Right lobe of liver (tissue), 6 donors: ENCODE data around the gene TEN1. TPM values are rescaled to one million over a fixed set of nuclear protein-coding genes. Genes with fewer than 3 reads are reported as not detected.

Experiments used
- ATAC-seq, 4 donors: fragments of 200-7000 bp; cut with Tn5 transposase; one replicate each; pipeline ENCODE4 v1.9.1; 2020; ENCODE audit warnings: mild to moderate bottlenecking in 4 of 4, moderate library complexity in 4 of 4
- DNase-seq, 3 donors: peaks; one replicate each; pipeline ENCODE4 v3.0.0-alpha.2; 2020
- H3K27ac ChIP-seq, 3 donors: fragments of 200-600 bp; one replicate each; pipeline ENCODE4 v1.8.0; 2022
- H3K27me3 ChIP-seq, 2 donors: fragments of 200-600 bp; one replicate each; pipeline ENCODE4 v1.8.0; 2022
- H3K36me3 ChIP-seq, 4 donors: fragments of 200-600 bp; sonication (generic) in 1 of 4; one replicate each; pipeline versions ENCODE4 v1.5.1 to v1.8.0; 2017 to 2022; ENCODE audit warnings: control low read depth in 1 of 4
- H3K4me1 ChIP-seq, 4 donors: fragments of 200-600 bp; sonication (generic) in 1 of 4; one replicate each; pipeline versions ENCODE4 v1.5.1 to v1.8.0; 2017 to 2022; ENCODE audit warnings: control low read depth in 1 of 4
- H3K4me3 ChIP-seq, 3 donors: fragments of 200-600 bp; one replicate each; pipeline ENCODE4 v1.8.0; 2022
- H3K9me3 ChIP-seq, 4 donors: fragments of 200-600 bp; sonication (generic) in 1 of 4; one replicate each; pipeline versions ENCODE4 v1.5.1 to v1.8.0; 2017 to 2022; ENCODE audit warnings: control low read depth in 1 of 4
- POLR2A ChIP-seq: fragments of 450-650 bp; IDR thresholded peaks from one replicate; pipeline ENCODE4 v1.6.1; 2017; ENCODE audit warnings: antibody characterized with exemption, mild to moderate bottlenecking
- WGBS: methylation state at CpG from one replicate; pipeline ENCODE4 v1.1.6; 2018; ENCODE audit warnings: low coverage, low lambda C conversion rate; ENCODE audit not compliant: insufficient coverage; ENCODE audit errors: missing lambda C conversion rate; 5-methylcytosine and 5-hydroxymethylcytosine counted together
- intact Hi-C, 2 donors: fragments of 100-400 bp; cut with DNase I; formaldehyde crosslinking; loops; one replicate each; pipeline versions ENCODE4 v1.11.2 to v1.14.1; 2022
- total RNA-seq, 6 experiments: library from RNA; depleted of rRNA in 2 of 6; stranded (reverse); fragments of >200 nt in 2 of 6; fragmentation: NEBNext Ultra II Directional in 3 of 6; extraction: Animal tissue kit (Norgen Biotek cat#: 25700) in 3 of 6; gene quantifications; one replicate each; pipeline versions ENCODE4 v1.1.0 to v1.2.4, GENCODE V29; 2016 to 2023
- TF ChIP-seq, protein P1 (sequence below), 4 donors: fragments of 200-600 bp in 3 of 4; fragments of 450-650 bp in 1 of 4; IDR thresholded peaks; one replicate each; pipeline versions ENCODE4 v1.5.1 to v1.8.0; 2016 to 2022; ENCODE audit warnings: antibody characterized with exemption in 4 of 4, mild to moderate bottlenecking in 2 of 4
- donor health status: DM: no; HTN: yes; CAD: no.
- donor health status: DM: no; HTN: no; CAD: no.
- donor health status: DM: no; HTN: no; CAD: no.
- donor health status: DM: no; HTN: yes; CAD: no.
- donor health status: DM: no; HTN: yes; CAD: no.

Gene TEN1
- total RNA-seq, 6 experiments from 2014 or later = 6.9 to 25.2 (median 14.1) TPM

DNA sequence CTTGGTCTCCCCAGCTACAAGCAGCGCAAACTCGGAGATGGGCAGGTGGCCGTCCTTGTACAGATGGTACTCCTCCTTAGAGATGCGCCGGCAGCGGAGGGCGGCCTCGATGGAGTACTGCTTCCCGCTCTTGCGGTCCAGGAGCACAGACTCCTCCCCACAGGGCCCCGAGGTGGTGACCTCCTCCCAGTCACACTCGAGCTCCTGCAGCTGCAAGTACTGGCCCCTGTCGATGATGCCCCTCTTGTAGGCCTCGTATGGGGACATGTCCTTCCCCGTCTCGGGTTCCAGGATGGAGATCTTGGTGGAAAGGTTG lies 28.8 kb downstream of the TEN1 start:
- no peak for TF ChIP-seq POLR2A
- TF ChIP-seq, protein P1, sequence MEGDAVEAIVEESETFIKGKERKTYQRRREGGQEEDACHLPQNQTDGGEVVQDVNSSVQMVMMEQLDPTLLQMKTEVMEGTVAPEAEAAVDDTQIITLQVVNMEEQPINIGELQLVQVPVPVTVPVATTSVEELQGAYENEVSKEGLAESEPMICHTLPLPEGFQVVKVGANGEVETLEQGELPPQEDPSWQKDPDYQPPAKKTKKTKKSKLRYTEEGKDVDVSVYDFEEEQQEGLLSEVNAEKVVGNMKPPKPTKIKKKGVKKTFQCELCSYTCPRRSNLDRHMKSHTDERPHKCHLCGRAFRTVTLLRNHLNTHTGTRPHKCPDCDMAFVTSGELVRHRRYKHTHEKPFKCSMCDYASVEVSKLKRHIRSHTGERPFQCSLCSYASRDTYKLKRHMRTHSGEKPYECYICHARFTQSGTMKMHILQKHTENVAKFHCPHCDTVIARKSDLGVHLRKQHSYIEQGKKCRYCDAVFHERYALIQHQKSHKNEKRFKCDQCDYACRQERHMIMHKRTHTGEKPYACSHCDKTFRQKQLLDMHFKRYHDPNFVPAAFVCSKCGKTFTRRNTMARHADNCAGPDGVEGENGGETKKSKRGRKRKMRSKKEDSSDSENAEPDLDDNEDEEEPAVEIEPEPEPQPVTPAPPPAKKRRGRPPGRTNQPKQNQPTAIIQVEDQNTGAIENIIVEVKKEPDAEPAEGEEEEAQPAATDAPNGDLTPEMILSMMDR (IDR thresholded peaks at IDR 0.05) = no peak
- Histone ChIP-seq H3K27ac (no peak overlapping the region), H3K27me3 (no peaks in the 10 kb centered on the region), H3K36me3 (no peaks in the 10 kb centered on the region), H3K4me1 (peaks cover 0 to 21% (median 9%) of the 10 kb centered on the region in 4 donors), H3K9me3 (no peaks in the 10 kb centered on the region), H3K4me3 (no peak overlapping the region)
- ATAC-seq (no peak), DNase-seq (no peak)
- WGBS = no CpG with 5 or more reads among the region's 16 CpGs
- intact Hi-C loops = loop anchor here (5.0 kb wide), 1 partner anchor 101 kb away; no protein-coding TSS in a partner anchor

DNA sequence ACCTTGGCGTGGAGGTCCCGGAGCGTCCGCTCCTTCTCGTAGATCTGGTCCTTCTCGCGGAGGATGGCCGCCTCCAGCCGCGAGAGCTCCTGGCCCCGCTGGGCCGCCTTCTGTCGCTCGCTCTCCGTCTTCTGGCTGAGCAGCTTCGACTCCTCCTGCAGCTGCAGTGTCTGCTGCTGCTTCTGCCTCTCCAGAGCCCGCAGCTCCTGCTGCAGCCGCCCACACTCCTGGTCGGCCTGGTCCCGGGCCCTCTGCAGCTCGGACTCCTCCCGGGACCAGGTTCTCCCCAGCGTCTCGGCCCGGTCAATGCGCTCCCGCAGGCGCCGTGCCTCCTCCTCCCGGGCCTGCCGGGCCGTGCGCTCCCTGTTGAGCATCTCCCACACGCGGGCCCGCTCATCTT lies 29.2 kb downstream of the TEN1 start:
- 82% methylated on average over 2 of the region's 36 CpGs for WGBS
- intact Hi-C loops = loop anchor here (5.0 kb wide), 1 partner anchor 101 kb away; no protein-coding TSS in a partner anchor
- H3K36me3 ChIP-seq = no peaks in the 10 kb centered on the region
- H3K9me3 ChIP-seq = no peaks in the 10 kb centered on the region
- TF ChIP-seq, protein P1 (IDR thresholded peaks at IDR 0.05) = no peak
- no peak for TF ChIP-seq POLR2A
- no peak overlapping the region for H3K27ac ChIP-seq
- no peaks in the 10 kb centered on the region for H3K27me3 ChIP-seq
- H3K4me1 ChIP-seq = peaks cover 0 to 17% (median 7%) of the 10 kb centered on the region in 4 donors
- H3K4me3 ChIP-seq = no peak overlapping the region
- no peak for ATAC-seq
- DNase-seq = peak in 1 of 3 donors; percentile 48

DNA sequence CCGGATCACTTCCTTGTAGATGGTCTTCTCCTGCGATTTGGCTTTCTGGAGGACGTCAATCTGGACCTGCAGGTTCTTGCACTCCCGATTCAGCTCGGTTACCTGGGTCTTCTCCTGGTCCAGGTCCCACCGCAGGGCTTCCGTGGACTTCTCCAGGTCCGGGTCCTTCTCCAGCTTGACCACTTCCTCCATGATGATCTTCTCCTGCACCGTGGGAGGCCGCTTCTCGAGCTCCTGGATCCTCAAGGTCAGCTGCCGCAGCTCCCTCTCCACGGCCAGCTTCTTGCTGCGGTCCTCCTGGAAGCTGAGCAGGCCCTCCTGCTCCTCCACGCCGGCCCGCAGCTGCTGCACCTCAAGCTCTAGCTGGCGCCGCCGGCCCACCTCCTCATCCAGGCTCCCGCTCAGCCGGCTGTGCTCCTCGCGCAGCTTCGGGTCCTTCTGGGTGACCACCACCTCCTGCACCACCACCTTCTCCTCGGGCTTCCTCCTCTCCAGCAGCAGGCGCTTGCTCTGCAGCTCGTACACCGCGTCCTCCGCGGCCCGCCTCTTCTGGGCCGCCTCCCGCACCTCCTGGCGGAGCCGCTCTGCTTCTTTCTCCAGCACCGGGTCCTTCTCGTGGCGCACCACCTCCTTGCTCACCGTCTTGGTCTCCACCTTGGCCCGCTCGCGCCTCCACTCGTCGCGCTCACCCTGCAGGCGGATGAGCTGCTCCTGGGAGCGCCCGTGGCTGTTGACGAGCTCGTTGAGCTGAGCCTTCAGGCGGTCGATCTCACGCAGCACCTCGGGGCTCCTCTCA lies 29.8 kb downstream of the TEN1 start:
- H3K9me3 ChIP-seq = no peaks in the 10 kb centered on the region
- no peaks in the 10 kb centered on the region for H3K36me3 ChIP-seq
- H3K27me3 ChIP-seq = no peaks in the 10 kb centered on the region
- intact Hi-C loops = loop anchor here (5.0 kb wide), 1 partner anchor 102 kb away; no protein-coding TSS in a partner anchor
- peaks cover 0 to 11% (median 5%) of the 10 kb centered on the region in 4 donors for H3K4me1 ChIP-seq
- no peak for ATAC-seq
- no peak for DNase-seq
- H3K27ac ChIP-seq = no peak overlapping the region
- no peak overlapping the region for H3K4me3 ChIP-seq
- TF ChIP-seq, protein P1 (IDR thresholded peaks at IDR 0.05) = no peak
- WGBS = 91% methylated on average over 39 of the region's 56 CpGs

DNA sequence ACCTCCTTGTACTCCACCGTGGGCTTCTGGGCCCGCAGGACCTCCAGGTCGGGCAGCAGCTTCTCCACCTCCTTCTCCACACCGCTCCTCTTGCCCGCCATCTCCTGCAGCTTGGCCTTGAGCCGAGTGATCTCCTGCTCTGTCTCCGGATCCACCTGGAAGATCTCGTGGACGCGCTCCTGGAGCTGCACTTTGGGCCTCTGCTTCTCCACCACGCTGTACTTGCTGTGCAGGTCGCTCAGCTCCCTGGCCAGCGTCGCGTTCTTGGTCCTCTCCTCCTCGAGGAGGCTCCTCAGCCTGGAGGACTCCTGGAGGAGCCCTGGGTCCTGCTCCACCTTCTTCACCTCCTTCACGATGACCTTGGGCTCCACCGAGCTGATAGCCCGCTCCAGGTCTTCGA lies 30.4 kb downstream of the TEN1 start:
- intact Hi-C loops = loop anchor here (5.0 kb wide), 1 partner anchor 102 kb away; no protein-coding TSS in a partner anchor
- 92% methylated on average over 11 of the region's 20 CpGs for WGBS
- H3K4me3 ChIP-seq = no peak overlapping the region
- no peaks in the 10 kb centered on the region for H3K27me3 ChIP-seq
- H3K36me3 ChIP-seq = no peaks in the 10 kb centered on the region
- ATAC-seq (no peak), DNase-seq (peak in 1 of 3 donors; percentile 50)
- H3K4me1 ChIP-seq = peaks cover 0 to 5% (median 3%) of the 10 kb centered on the region in 4 donors
- no peak overlapping the region for H3K27ac ChIP-seq
- TF ChIP-seq, protein P1 (IDR thresholded peaks at IDR 0.05) = no peak
- no peak for TF ChIP-seq POLR2A
- H3K9me3 ChIP-seq = no peaks in the 10 kb centered on the region
